Liver (tissue), 9 donors: ENCODE data around the gene MYO16. TPM values are rescaled to one million over a fixed set of nuclear protein-coding genes. Genes with fewer than 3 reads are reported as not detected.
"Not testable (repeated sequence)": the region's sequence is repeated elsewhere in the genome, so short reads cannot be mapped to it uniquely, and the experiment has no call there.

Experiments
- DNase-seq: peaks from one replicate; pipeline ENCODE4 v3.0.0-alpha.2; 2017; ENCODE audit warnings: low spot score
- H3K27ac ChIP-seq, 2 donors: one replicate each; pipeline ENCODE4 v1.7.0; 2013; ENCODE audit warnings: inconsistent platforms in 2 of 2, low read length in 2 of 2, control low read depth in 1 of 2, low read depth in 1 of 2, mild to moderate bottlenecking in 1 of 2
- H3K27me3 ChIP-seq, 4 donors: one replicate each; pipeline versions ENCODE4 v1.6.1 to v1.7.0; 2013; ENCODE audit warnings: low read length in 3 of 4, inconsistent platforms in 1 of 4, mild to moderate bottlenecking in 1 of 4, moderate library complexity in 1 of 4; ENCODE audit not compliant: control insufficient read depth in 4 of 4, insufficient read depth in 4 of 4
- H3K36me3 ChIP-seq, 4 donors: one replicate each; pipeline versions ENCODE4 v1.6.1 to v1.7.0; 2013; ENCODE audit warnings: low read length in 3 of 4, mild to moderate bottlenecking in 3 of 4, low read depth in 1 of 4, moderate library complexity in 1 of 4; ENCODE audit not compliant: control insufficient read depth in 4 of 4, insufficient read depth in 3 of 4
- H3K4me1 ChIP-seq, 4 donors: one replicate each; pipeline versions ENCODE4 v1.6.1 to v1.7.0; 2013; ENCODE audit warnings: low read length in 3 of 4, mild to moderate bottlenecking in 3 of 4, moderate library complexity in 1 of 4; ENCODE audit not compliant: control insufficient read depth in 4 of 4, insufficient read depth in 4 of 4
- H3K4me3 ChIP-seq, 3 donors: one replicate each; pipeline versions ENCODE4 v1.6.1 to v1.7.0; 2013; ENCODE audit warnings: low read length in 3 of 3, control low read depth in 1 of 3, low read depth in 1 of 3, mild to moderate bottlenecking in 1 of 3
- H3K9ac ChIP-seq, 2 donors: one replicate each; pipeline ENCODE4 v1.7.0; 2013; ENCODE audit warnings: low read length in 2 of 2, mild to moderate bottlenecking in 2 of 2, moderate library complexity in 2 of 2, control low read depth in 1 of 2, low read depth in 1 of 2
- H3K9me3 ChIP-seq, 4 donors: one replicate each; pipeline versions ENCODE4 v1.6.1 to v1.7.0; 2013; ENCODE audit warnings: low read length in 3 of 4; ENCODE audit not compliant: control insufficient read depth in 4 of 4
- EGR1 ChIP-seq, 2 donors: IDR thresholded peaks; 2 replicates each; pipeline ENCODE4 v1.6.1; 2016 to 2018; ENCODE audit warnings: antibody characterized with exemption in 2 of 2, low read depth in 2 of 2
- FOXA1 ChIP-seq: IDR thresholded peaks from 2 replicates; pipeline ENCODE4 v1.6.1; 2016; ENCODE audit warnings: antibody characterized with exemption
- FOXA2 ChIP-seq: IDR thresholded peaks from 2 replicates; pipeline ENCODE4 v1.6.1; 2016; ENCODE audit warnings: antibody characterized with exemption
- GABPA ChIP-seq, 2 donors: IDR thresholded peaks in 1 of 2; conservative IDR thresholded peaks in 1 of 2; 2 replicates each; pipeline ENCODE4 v1.6.1; 2016; ENCODE audit warnings: antibody characterized with exemption in 2 of 2, mild to moderate bottlenecking in 1 of 2, moderate library complexity in 1 of 2
- HNF4A ChIP-seq, 2 donors: conservative IDR thresholded peaks; 2 replicates each; pipeline ENCODE4 v1.6.1; 2016; ENCODE audit warnings: antibody characterized with exemption in 2 of 2, mild to moderate bottlenecking in 2 of 2
- JUND ChIP-seq, 2 donors: IDR thresholded peaks; 2 replicates each; pipeline ENCODE4 v1.6.1; 2016; ENCODE audit warnings: antibody characterized with exemption in 2 of 2
- NR2F2 ChIP-seq: IDR thresholded peaks from 2 replicates; pipeline ENCODE4 v1.6.1; 2016; ENCODE audit warnings: antibody characterized with exemption
- RAD21 ChIP-seq, 2 donors: IDR thresholded peaks; 2 replicates each; pipeline ENCODE4 v1.6.1; 2016; ENCODE audit warnings: antibody characterized with exemption in 2 of 2, mild to moderate bottlenecking in 2 of 2
- SP1 ChIP-seq: IDR thresholded peaks from 2 replicates; pipeline ENCODE4 v1.6.1; 2018; ENCODE audit warnings: antibody characterized with exemption, mild to moderate bottlenecking
- TAF1 ChIP-seq: conservative IDR thresholded peaks from 2 replicates; pipeline ENCODE4 v1.6.1; 2016; ENCODE audit warnings: antibody characterized with exemption, mild to moderate bottlenecking
- YY1 ChIP-seq: IDR thresholded peaks from 2 replicates; pipeline ENCODE4 v1.6.1; 2016; ENCODE audit warnings: antibody characterized with exemption, mild to moderate bottlenecking
- WGBS: extraction: QIAGEN DNeasy Blood & Tissue Kit; methylation state at CpG from one replicate; pipeline ENCODE4 v1.1.7; 2013; 5-methylcytosine and 5-hydroxymethylcytosine counted together
- polyA plus RNA-seq, 2 donors: library from polyadenylated mRNA; stranded (reverse) in 1 of 2; unstranded in 1 of 2; fragments of 200-250 nt in 1 of 2; fragments of >200 nt in 1 of 2; fragmentation: Nextera tagmentation in 1 of 2; extraction: Ambion mirVana in 1 of 2; gene quantifications; one replicate each; pipeline versions ENCODE4 v1.2.1 to v1.2.3, GENCODE V29; 2013 to 2015
- total RNA-seq, 2 donors: library from RNA; depleted of rRNA; stranded (reverse); fragments of >200 nt; gene quantifications; one replicate each; pipeline ENCODE4 v1.2.3, GENCODE V29; 2014
- TF ChIP-seq, protein P1 (sequence below): IDR thresholded peaks from 2 replicates; pipeline ENCODE4 v1.6.1; 2016; ENCODE audit warnings: antibody characterized with exemption
- TF ChIP-seq, protein P2 (sequence below): IDR thresholded peaks from 2 replicates; pipeline ENCODE4 v1.6.1; 2016; ENCODE audit warnings: antibody characterized with exemption
- TF ChIP-seq, protein P3 (sequence below): fragments of 150-350 bp; IDR thresholded peaks from 2 replicates; pipeline ENCODE4 v1.5.1; 2017; ENCODE audit warnings: improper control_type of control experiment, low read depth, low read length; ENCODE audit not compliant: missing input control
- TF ChIP-seq, protein P4 (sequence below): IDR thresholded peaks from 2 replicates; pipeline ENCODE4 v1.6.1; 2016; ENCODE audit warnings: antibody characterized with exemption, mild to moderate bottlenecking
- donor health status: healthy.
- donor health status: healthy.
- donor health status: healthy.
- donor health status: healthy.
- donor health status: healthy.

The MYO16 gene
- total and polyA plus RNA-seq, 4 donors, result 0.37 to 1.1 (median 0.68) TPM

DNA sequence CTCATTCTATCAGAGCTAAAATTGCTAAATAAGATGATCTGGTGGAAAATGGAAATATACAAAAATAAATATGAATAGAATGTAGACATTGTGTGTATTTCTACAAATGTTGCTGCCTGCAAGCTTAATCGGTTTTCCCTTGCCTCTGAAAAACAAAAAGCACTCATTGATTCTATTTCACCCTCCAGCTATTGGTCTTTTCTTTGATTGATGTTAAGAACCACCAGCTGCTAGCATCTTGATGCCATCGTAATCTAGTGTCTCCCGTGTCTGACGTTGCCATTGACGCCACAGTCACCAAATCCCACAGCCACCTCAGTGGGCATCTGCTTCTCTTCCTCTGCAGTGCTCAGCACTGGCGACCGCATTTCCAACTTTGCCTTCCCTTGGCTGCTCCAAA is 461.8 kb downstream of the MYO16 start:
- H3K4me3 ChIP-seq, result no peak overlapping the region
- 93% methylated on average over 7 of the region's 7 CpGs for WGBS
- H3K36me3 ChIP-seq, result no peaks in the 10 kb centered on the region
- H3K27ac ChIP-seq, result no peak overlapping the region
- DNase-seq, result no peak
- no peak for TF ChIP-seq EGR1 (IDR thresholded peaks at IDR 0.05; ENCODE audit: low read depth in 2 of 2)
- no peak for TF ChIP-seq NR2F2
- TF ChIP-seq SP1, result no peak
- no peak for TF ChIP-seq HNF4A (conservative IDR thresholded peaks at IDR 0.05)
- TF ChIP-seq, protein P1, sequence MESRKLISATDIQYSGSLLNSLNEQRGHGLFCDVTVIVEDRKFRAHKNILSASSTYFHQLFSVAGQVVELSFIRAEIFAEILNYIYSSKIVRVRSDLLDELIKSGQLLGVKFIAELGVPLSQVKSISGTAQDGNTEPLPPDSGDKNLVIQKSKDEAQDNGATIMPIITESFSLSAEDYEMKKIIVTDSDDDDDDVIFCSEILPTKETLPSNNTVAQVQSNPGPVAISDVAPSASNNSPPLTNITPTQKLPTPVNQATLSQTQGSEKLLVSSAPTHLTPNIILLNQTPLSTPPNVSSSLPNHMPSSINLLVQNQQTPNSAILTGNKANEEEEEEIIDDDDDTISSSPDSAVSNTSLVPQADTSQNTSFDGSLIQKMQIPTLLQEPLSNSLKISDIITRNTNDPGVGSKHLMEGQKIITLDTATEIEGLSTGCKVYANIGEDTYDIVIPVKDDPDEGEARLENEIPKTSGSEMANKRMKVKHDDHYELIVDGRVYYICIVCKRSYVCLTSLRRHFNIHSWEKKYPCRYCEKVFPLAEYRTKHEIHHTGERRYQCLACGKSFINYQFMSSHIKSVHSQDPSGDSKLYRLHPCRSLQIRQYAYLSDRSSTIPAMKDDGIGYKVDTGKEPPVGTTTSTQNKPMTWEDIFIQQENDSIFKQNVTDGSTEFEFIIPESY, result no peak
- no peak for TF ChIP-seq FOXA1
- TF ChIP-seq FOXA2, result no peak
- TF ChIP-seq YY1, result no peak
- no peak for TF ChIP-seq GABPA (IDR thresholded peaks at IDR 0.05 in 1 of 2, conservative IDR thresholded peaks at IDR 0.05 in 1 of 2)
- TF ChIP-seq RAD21 (IDR thresholded peaks at IDR 0.05), result no peak
- TF ChIP-seq TAF1, result no peak
- TF ChIP-seq, protein P2, sequence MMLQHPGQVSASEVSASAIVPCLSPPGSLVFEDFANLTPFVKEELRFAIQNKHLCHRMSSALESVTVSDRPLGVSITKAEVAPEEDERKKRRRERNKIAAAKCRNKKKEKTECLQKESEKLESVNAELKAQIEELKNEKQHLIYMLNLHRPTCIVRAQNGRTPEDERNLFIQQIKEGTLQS, result no peak
- no peak for TF ChIP-seq JUND (IDR thresholded peaks at IDR 0.05)
- TF ChIP-seq, protein P3, sequence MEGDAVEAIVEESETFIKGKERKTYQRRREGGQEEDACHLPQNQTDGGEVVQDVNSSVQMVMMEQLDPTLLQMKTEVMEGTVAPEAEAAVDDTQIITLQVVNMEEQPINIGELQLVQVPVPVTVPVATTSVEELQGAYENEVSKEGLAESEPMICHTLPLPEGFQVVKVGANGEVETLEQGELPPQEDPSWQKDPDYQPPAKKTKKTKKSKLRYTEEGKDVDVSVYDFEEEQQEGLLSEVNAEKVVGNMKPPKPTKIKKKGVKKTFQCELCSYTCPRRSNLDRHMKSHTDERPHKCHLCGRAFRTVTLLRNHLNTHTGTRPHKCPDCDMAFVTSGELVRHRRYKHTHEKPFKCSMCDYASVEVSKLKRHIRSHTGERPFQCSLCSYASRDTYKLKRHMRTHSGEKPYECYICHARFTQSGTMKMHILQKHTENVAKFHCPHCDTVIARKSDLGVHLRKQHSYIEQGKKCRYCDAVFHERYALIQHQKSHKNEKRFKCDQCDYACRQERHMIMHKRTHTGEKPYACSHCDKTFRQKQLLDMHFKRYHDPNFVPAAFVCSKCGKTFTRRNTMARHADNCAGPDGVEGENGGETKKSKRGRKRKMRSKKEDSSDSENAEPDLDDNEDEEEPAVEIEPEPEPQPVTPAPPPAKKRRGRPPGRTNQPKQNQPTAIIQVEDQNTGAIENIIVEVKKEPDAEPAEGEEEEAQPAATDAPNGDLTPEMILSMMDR, result no peak
- TF ChIP-seq, protein P4, sequence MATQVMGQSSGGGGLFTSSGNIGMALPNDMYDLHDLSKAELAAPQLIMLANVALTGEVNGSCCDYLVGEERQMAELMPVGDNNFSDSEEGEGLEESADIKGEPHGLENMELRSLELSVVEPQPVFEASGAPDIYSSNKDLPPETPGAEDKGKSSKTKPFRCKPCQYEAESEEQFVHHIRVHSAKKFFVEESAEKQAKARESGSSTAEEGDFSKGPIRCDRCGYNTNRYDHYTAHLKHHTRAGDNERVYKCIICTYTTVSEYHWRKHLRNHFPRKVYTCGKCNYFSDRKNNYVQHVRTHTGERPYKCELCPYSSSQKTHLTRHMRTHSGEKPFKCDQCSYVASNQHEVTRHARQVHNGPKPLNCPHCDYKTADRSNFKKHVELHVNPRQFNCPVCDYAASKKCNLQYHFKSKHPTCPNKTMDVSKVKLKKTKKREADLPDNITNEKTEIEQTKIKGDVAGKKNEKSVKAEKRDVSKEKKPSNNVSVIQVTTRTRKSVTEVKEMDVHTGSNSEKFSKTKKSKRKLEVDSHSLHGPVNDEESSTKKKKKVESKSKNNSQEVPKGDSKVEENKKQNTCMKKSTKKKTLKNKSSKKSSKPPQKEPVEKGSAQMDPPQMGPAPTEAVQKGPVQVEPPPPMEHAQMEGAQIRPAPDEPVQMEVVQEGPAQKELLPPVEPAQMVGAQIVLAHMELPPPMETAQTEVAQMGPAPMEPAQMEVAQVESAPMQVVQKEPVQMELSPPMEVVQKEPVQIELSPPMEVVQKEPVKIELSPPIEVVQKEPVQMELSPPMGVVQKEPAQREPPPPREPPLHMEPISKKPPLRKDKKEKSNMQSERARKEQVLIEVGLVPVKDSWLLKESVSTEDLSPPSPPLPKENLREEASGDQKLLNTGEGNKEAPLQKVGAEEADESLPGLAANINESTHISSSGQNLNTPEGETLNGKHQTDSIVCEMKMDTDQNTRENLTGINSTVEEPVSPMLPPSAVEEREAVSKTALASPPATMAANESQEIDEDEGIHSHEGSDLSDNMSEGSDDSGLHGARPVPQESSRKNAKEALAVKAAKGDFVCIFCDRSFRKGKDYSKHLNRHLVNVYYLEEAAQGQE, result no peak
- no peaks in the 10 kb centered on the region for H3K9me3 ChIP-seq
- no peak overlapping the region for H3K9ac ChIP-seq
- H3K27me3 ChIP-seq, result no peaks in the 10 kb centered on the region
- no peaks in the 10 kb centered on the region for H3K4me1 ChIP-seq

DNA sequence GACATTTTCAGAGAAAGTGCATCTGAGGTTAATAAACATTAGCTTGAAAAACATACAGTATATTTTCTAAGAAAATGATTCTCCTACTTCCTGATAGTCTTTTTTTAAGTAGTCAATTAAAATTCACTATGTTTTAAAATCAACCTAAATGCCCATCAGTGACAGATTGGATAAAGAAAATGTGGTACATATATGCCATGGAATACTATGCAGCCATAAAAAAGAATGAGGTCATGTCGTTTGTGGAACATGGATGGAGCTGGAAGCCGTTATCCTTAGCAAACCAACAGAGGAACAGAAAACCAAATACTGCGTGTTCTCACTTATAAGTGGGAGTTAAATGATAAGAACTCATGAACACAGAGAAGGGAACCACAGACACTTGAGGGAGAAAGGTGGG is 462.8 kb downstream of the MYO16 start:
- not testable (repeated sequence) for H3K9ac ChIP-seq, H3K36me3 ChIP-seq, H3K27me3 ChIP-seq, H3K27ac ChIP-seq, H3K9me3 ChIP-seq, H3K4me3 ChIP-seq, H3K4me1 ChIP-seq, DNase-seq
- 92% methylated on average over 3 of the region's 3 CpGs for WGBS
